IMR-90 (cell line): ENCODE results near the gene CD9.

Experiments used
- BHLHE40 ChIP-seq: fragments of 150-350 bp; IDR thresholded peaks from 2 replicates; pipeline ENCODE4 v1.6.1; 2016; ENCODE audit warnings: mild to moderate bottlenecking, low read depth, low read length
- CHD1 ChIP-seq: IDR thresholded peaks from 2 replicates; pipeline ENCODE4 v1.6.1; 2012; ENCODE audit warnings: low read depth, low read length, improper control_type of control experiment
- CTCF ChIP-seq: conservative IDR thresholded peaks from 2 replicates; pipeline ENCODE4 v1.5.1; 2012; ENCODE audit warnings: mild to moderate bottlenecking, low read depth, low read length, improper control_type of control experiment
- MAFK ChIP-seq: IDR thresholded peaks from 2 replicates; pipeline ENCODE4 v1.6.1; 2012; ENCODE audit warnings: low read depth, low read length, improper control_type of control experiment
- MXI1 ChIP-seq: IDR thresholded peaks from 2 replicates; pipeline ENCODE4 v1.6.1; 2012; ENCODE audit warnings: low read depth, mild to moderate bottlenecking, low read length, moderate library complexity, borderline replicate concordance
- POLR2A ChIP-seq: IDR thresholded peaks from 2 replicates; pipeline ENCODE4 v1.6.1; 2012; ENCODE audit warnings: mild to moderate bottlenecking, low read depth, low read length
- RAD21 ChIP-seq: IDR thresholded peaks from 2 replicates; pipeline ENCODE4 v1.6.1; 2012; ENCODE audit warnings: low read length, improper control_type of control experiment
- RCOR1 ChIP-seq: IDR thresholded peaks from 2 replicates; pipeline ENCODE4 v1.6.1; 2012; ENCODE audit warnings: mild to moderate bottlenecking, low read length, improper control_type of control experiment; ENCODE audit not compliant: insufficient replicate concordance
- RFX5 ChIP-seq: IDR thresholded peaks from 2 replicates; pipeline ENCODE4 v1.8.0; 2012; ENCODE audit warnings: low read depth, mild to moderate bottlenecking, low read length, moderate library complexity
- USF2 ChIP-seq: fragments of 150-350 bp; IDR thresholded peaks from 2 replicates; pipeline ENCODE4 v1.6.1; 2017; ENCODE audit warnings: mild to moderate bottlenecking, antibody characterized with exemption, low read length, low read depth

- TF ChIP-seq CTCF (no peak), RCOR1 (no peak), POLR2A (no peak), BHLHE40 (no peak), CHD1 (no peak), MXI1 (no peak), RFX5 (no peak), MAFK (no peak), USF2 (no peak), RAD21 (no peak)
Measured at GRCh38 chr12:6266971-6267721, 66.9 kb downstream of the CD9 start.
